HEK293T (cell line): ENCODE measurements around the gene WBP2.
A peak's percentile ranks its signal among the peaks of the same experiment; 100 is the strongest.

Experiments
- BHLHE40 ChIP-seq: fragments of 450-650 bp; IDR thresholded peaks from 2 replicates; pipeline ENCODE4 v1.6.1; 2016; ENCODE audit warnings: mild to moderate bottlenecking, moderate library complexity, borderline replicate concordance
- ELF4 ChIP-seq: fragments of 450-650 bp; IDR thresholded peaks from 2 replicates; pipeline ENCODE4 v1.6.1; 2017; ENCODE audit warnings: antibody characterized with exemption
- FOXM1 ChIP-seq: fragments of 450-650 bp; IDR thresholded peaks from 2 replicates; pipeline ENCODE4 v1.6.1; 2017; ENCODE audit warnings: mild to moderate bottlenecking, borderline replicate concordance
- HDGF ChIP-seq: fragments of 450-650 bp; IDR thresholded peaks from 2 replicates; pipeline ENCODE4 v1.6.1; 2017; ENCODE audit warnings: antibody characterized with exemption, borderline replicate concordance
- NFRKB ChIP-seq: fragments of 450-650 bp; IDR thresholded peaks from 2 replicates; pipeline ENCODE4 v1.6.1; 2016; ENCODE audit warnings: mild to moderate bottlenecking, moderate library complexity
- SP1 ChIP-seq: fragments of 450-650 bp; IDR thresholded peaks from 2 replicates; pipeline ENCODE4 v1.6.1; 2017
- TF ChIP-seq, protein P1 (sequence below): fragments of 450-650 bp; IDR thresholded peaks from 2 replicates; pipeline ENCODE4 v1.6.1; 2016

DNA sequence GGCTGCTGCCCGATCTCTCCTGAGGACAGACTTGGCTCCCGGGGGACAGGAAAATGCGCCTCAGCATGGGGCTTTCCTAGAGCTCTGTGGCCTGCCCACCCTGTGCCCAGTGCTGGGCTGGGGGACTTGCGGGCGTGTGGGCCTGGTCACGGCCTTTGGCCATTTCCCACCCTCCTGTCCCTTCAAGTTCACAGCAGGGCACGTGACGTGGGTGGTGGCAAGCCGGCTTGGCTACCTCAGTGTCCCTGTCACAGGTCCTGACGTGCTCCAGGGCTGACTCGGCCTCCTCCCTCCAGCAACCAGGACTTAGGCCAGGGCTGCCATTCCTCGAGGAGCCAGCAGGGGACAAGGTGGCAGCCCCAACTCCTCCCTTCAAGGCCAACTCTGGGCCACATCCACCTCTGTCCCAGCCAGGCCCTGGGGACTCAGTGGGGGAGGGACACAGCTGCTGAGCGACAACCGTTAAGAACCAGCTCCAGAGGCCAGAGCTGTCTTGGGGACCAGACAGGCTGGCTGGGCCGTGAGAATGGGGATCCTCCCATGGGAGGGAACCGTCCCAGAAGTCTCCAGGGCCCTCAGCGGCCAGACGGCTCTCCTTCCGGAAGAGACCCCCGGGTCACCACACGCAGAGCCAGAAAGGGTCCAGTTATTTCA is 9.9 kb downstream of the WBP2 start:
- TF ChIP-seq, protein P1, sequence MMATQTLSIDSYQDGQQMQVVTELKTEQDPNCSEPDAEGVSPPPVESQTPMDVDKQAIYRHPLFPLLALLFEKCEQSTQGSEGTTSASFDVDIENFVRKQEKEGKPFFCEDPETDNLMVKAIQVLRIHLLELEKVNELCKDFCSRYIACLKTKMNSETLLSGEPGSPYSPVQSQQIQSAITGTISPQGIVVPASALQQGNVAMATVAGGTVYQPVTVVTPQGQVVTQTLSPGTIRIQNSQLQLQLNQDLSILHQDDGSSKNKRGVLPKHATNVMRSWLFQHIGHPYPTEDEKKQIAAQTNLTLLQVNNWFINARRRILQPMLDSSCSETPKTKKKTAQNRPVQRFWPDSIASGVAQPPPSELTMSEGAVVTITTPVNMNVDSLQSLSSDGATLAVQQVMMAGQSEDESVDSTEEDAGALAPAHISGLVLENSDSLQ: no peak
- TF ChIP-seq ELF4 (no peak), BHLHE40 (no peak), NFRKB (no peak), FOXM1 (no peak), SP1 (no peak), HDGF (peak; percentile 61; the same call in 1 of the 2 replicates)
